ENCODE data around the gene DUSP7. TPM values are rescaled to one million over a fixed set of nuclear protein-coding genes. Genes with fewer than 3 reads are reported as not detected.

The DUSP7 gene
- total RNA-seq, 1 experiment from 2014 or later, result 4.3 TPM

DNA sequence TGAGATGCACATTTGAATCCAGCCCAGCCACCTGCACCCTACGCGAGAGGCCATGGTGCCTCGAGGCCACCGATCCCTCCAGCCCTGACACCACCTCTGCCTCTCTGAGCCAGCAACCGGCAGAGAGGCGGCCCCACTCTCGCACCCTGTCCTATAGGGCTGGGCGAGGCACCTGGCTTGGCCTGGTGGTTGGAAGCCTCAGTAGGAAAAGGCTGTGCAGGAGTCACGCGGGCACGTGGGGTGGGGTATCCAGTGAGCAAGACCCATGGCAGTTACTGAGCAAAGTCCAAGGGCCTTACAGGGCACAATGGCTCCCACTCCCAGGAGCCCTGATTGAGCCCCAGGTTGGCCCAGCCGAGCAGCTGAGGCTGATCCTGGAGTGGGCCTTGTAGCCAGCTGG is 12.4 kb upstream of the DUSP7 start:
- no peak for DNase-seq (ENCODE audit: low spot score)

DNA sequence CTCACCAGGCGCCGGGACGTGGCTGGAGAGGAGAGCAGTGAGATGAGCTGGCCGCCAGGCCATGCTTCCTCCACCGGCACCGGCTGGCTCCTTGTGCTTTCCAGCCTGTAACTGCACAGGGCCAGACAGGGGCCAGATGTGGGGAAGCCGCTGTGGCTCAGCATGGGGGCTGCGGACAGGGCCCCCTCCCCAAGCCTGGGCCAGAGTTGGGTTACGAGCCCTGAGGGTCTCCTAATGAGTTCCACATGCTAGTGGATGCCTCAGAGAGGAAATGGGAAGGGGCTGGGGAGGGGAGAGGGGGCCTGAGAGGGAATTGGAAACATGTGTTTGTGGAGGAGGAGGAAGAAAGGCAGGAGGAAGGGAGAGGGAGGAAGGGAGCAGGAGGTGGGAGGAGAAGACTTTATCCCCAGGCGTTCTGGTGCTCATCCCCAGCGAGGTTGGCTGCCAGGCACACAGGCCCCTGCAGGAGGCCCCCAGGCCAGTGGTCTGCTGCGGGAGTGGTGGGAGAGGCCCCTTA is 11.7 kb upstream of the DUSP7 start:
- DNase-seq (ENCODE audit: low spot score), result no peak

DNA sequence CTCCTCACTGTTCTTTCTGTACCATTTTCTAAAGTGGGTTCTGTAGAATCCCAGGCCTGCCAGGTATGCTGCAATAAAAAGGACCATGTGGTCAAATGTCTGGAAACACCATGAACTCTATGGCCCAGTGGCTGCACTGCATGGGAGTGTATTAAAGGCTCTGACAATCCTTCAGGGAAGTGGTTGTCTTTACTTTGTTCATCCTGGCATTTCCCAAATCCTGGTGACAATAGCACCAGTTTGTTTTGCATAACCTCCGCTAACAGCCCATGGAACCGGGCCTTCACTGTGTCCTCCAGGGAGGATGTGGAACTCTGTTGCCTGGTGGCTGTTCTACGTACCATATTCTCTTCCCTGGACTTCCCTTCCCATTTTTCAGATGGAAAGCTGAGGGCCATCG is 11.2 kb upstream of the DUSP7 start:
- DNase-seq (ENCODE audit: low spot score), result no peak

DNA sequence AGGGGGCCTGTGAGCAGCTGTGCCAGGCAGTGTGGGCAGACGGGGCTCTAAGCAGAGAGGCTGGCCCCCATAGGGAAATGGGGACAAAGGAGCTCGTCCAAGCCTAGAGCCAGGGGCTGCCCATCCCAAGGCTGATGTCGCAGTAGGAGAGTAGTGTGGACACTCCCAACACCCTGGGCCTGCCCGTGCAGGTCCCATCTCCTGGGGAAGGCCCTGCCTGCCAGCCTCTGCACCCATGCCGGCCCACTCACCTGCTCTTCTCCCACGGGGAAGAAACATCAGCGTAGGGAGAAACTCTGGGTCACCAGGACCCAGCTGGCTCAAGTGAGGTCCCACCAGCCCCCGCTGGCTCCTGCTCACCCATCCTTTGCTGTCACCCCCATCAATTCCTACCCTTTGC is 10.7 kb upstream of the DUSP7 start:
- no peak for DNase-seq (ENCODE audit: low spot score)

DNA sequence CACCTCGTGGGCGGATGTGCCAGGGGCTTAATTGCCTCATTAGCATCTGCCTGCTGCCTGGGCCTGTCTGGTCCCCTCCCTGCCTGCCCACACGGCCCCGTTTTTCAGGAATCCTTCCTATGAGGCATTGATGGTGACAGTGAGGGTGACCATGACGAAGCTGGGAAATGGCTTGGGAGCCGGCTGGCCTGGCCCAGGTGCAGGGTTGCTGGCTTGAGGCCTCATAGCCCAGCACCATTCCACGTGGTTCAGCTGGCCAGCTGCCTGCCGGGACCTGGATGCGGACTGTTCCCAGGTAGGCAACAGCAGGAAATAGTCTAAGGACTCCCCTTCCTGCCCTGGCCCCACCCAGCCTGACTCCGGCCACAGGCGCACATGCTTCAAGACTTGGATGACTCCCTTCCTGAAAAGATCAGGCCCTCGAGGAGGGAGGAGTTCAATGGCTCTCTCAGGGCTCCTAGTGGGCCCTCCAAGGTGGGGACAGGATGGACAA is 8.9 kb upstream of the DUSP7 start:
- no peak for DNase-seq (ENCODE audit: low spot score)

DNA sequence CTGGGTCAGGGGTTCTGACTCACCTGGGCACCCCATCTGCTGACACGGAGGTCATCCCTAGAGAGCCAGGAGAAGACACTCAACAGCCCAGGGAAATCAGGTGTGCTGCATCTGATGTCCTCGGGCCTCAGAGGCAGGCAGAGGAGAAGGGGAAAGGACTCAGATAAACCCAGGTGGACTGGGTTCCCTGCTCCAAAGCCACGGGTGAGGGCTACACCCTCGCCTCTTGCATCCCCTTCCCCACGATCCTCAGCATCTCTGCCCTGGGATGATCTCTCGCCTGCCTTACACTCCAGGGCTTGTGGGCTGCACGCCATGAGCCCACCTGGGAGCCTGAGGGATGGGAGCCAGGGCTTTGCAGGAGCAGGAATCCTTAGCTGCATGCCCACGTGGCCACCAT is 8.2 kb upstream of the DUSP7 start:
- DNase-seq (ENCODE audit: low spot score), result no peak

DNA sequence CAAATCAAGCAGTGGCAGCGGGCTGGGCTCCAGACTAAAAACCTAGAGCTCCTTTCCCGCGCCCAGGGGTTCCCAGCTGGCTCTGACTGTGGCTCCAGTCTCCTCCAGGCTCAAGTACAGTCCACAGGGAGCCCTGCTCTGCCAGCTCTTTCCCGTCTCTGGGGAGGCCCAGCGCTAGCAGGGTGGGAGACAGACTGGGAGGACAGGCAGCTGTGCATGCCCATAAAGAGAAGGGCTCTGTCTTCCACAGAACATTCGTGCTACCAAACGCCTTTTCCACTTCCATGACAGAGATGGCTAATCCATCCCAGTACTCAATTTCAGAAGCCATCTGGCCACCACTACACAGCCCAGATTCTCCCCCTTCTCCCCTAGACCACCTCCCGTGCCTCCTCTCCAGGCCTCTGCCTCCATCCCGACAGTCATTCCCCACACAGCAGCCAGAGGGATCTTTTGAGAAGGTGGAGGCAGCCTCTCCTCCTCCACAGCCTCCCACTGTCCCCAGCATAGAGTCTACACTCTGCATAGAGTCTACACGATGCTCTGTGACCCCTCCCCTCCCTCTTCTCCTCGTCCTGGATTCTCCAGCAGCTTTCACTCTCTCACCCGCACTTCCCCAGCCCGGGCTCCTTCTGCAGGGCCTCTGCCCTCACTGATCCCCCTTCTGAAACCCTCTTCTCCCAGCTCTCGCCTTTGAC is 6.8 kb upstream of the DUSP7 start:
- no peak for DNase-seq (ENCODE audit: low spot score)

DNA sequence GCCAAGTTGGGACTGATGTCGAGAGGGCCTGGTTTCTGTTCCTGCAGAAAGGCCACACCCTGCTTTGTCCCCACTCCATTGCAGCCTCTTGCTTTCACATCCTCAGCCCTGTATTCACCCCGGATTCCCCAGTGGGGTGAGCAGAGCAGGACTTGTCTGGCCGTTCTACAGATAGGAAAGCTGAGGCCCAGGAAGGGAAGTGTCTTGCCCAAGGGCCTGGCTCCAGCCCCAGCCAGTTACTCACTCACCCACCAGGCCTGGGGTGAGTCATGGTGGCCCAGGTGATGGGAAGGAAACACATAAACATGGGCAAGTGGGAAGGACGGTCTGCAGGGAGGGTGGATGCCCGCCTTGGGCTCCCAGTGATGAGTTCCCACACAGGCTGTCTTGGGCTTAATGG is 6.1 kb upstream of the DUSP7 start:
- DNase-seq (ENCODE audit: low spot score), result peak; percentile 64

DNA sequence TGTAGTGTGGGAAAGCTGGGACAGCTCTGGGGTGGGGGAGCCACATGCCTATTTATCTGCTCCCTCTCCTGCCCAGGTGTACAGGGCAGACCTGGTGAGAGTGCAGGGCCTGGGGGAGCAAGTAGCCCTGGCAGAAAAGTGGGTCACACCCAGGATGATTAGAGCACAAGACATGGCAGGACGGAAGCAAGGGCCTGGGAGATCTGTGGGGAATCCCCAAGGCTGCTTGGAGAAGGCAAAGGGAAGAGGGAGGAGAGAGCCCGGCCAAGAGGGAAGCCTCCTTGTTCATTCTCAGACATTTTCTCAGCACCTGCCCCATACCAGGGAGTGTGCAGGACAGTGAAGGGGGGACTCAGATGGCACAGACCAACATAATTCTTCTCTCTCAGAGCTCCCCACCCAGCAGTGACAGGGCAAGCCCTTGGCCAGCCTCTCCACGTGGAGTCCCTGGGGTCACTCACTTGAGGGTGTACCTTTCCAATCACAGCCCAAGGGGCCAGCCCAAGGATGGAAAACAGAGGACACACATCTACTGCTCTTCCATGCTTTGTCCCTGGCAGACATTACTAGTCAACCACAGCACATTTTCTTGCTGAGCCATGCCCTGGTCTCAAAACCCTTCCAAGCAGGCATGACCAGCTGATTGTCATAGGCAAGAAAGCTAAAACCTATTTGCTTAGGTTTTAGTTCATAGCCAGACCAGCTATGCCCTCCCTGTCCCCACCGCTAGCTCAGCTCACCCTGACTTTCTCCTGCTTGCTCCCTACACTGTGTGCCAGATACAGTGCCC is 4.9 kb upstream of the DUSP7 start:
- no peak for DNase-seq (ENCODE audit: low spot score)

DNA sequence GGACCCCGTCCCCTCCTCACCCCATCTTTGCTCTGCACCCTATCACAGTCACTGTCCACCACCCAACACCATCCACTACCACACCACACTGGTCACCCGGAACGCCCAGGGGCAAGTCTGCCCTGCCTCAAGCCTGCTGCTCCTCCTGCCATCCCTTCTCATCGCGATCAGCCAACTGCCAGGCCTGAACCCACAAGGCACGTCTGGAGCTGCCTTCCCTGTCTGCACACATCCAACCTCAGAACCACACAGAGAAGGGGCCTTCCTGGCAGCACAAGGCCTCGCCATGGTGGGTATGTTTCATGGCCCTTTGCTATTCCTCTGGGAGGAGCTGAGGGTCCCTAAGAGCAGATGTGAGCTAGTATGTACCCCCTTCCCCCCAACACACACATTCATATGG is 3.4 kb upstream of the DUSP7 start:
- DNase-seq (ENCODE audit: low spot score), result no peak

DNA sequence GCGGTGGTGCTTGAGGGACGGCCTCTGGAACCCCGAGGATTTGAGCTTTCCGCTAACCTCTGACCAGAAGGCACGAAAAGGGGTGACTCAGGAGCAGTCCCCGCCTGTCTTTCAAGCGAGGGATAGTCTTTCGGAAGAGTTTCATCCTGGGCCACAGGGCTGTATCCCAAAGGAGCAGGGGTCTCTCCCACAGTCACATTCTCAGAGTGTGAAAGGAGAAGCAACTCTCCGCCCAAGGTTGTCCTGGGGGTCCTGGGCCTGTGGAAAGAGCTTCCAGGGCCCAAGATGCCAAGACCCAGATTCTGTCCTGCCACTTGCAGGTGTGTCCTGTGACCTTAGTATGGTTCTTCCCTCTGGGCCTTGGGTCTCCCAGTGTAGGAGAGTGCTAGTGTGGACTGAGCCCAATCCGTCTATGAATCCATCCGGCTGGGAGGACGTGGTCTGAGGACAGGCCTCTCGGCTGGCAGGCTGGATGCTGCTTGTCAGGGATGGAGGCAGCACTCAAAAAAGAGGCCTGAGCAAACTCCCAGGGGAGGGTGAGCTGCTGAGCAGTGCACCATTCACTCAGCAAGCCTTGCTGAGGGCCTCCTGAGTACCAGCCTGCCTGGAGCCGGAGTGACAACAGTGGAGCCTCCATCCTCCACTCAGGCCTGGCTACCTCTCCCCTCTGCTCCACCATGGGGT is 1.6 kb upstream of the DUSP7 start:
- no peak for DNase-seq (ENCODE audit: low spot score)

DNA sequence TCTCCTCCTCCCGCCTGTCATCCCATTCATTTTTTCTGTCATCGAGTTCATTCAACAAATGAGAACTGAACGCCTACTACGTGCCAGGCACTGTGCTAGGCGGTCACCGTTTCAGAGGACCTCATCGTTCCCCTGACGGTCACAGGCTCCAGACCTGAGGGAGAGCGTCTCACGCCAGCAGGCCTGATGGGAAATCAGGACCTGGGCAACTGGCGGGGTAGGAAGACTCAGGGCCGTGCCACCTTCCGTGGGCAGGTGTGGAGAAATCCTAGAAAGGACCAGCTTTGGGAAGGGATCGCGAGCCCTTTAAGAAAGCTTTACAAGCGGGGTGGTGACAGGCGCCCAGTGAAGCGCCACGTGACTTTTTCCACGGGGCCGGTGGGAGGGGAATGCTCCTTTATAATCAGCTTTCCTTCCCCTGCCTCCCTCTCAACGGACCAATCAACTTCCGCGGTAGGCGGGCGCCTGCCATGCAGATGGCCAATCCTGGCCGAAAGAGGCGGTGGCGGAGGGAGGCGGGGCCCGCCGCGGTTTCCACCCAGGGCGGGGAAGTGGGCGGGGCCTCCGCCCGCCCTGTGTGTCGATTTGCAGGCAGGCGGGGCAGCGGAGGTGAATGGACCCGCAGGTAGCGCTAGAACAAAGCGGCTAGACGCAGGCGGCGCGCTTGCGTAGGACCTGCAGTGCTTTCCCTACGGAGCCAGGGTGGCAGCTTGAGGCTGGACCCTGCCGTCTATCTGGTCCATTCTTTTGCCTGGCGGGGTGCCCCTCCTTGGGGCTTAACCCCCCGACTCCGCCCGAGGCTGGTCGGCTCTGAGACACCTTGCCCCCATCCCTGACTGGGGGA is 819 bp upstream of the DUSP7 start:
- peak; percentile 92 for DNase-seq (ENCODE audit: low spot score)

DNA sequence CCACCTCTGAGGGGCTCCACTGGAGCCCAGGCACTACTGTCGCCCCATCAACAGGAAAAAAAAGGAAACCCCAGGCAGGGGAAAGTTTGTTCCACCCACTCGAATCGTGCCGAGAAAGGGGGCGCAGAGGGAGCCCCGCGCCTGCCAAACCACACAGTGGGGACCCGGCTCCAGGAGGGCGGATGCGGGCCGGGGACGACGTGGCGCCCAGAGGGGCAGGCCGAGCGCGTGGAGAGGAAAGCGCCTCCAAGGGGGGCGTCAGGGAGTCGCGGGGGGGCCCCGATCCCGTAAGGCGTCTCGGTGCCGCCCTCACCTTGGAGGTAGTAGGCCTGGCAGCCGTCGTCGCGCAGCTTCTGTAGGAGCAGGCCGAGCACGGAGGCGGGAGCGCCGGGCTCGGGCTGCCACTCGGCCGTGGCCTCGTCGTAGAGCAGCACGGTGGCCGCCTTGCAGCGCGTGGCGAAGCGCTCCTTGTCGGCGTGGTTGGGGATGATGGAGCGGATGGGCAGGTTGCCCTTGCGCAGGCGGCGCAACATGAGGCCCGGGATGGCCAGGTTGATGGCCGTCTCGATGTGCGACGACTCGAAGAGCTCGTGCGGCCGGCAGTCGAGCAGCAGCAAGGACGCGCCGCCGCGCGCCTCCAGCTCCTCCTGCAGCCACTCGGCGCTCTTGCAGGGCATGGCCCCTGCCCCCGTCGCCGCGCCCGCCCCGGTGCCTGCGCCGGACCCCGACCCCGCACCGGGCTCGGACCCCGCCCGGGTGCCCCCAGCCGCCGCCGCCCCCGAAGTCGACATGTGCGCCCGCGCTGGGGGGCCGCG is 627 bp downstream of the DUSP7 start:
- no peak for DNase-seq (ENCODE audit: low spot score)

DNA sequence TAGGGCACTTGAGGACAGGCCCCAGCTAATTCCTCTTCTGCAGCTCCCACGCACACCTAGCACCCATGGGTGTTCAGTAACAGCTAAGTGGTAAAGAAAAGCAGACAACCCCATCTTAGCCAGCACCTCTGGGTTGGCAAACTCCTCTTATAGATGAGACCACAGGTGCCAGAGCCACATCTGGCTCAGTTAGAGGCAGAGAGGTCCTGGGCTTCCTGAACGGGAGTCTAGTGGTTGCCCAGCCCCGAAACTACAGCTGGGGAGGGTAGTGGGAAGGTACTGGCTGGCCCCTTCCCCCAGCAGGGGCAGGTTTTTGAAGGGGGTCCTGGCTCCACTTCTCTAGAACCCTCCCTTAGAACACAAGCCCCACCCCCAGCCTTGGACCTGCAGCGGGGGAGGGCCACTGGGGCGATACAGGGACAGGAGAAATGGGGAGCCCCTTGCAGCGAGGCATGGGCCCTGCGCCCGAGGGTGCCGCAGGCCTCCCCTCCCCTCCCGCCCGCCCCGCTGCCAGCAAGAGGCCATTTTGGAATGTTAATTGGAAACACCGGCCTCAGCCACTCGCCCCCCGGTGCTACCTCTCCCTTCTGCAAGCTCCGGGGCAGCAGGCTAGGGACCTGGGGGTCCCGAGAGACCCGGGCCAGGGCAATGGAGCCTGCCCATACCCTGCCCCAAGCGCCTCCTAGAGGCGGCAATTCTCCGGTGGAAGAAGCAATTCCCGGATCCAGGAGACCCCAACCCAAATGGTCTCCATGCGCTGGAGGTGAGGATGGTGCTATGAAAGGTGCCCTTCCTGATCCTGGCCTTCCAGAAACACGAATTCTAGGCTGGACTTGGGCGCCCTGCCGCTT is 1.5 kb downstream of the DUSP7 start:
- no peak for DNase-seq (ENCODE audit: low spot score)

DNA sequence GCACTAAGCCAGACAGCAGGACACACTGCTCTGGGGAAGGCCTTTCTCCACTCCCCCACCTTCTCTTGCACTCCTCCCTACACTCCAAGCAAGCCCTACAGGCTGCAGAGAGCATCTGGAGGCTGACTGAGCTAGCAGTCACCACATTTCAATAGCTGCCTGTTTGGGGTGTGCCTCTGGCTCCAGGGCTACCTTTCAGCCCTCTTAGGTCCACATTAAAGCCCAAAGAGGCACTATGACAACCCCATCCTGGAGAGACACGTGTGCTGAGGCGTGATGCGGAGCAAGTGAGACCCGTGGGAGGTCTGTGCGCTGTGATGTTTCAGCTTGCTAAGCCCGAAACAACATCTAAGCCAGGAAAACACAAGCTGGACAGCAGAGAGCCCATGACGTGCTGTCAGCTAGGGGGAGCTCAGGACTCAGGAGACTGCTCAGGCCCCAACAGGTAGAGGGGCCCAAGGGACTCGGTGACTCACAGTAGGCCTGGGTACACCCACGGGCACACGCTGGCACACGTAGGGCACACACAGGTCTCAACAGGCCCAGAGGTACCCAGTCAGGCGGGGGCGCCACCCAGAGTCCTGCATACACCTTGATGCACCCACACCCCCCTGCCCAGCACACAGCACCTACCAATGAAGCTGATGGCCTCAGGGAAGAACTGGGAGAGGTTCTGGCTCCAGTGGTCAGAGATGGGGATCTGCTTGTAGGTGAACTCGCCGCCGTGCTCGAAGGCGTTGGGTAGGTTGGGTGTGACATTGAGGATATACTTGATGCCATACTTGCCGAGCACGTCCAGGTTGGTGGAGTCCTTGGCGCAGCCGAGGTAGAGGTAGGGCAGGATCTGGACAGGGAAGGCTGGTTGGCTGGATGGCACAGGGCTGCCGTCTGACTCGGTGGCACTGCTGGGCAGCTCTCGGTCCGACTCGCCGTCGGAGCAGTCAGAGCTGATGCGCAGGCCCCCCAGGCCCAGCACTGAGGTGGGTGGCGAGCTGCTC is 2.8 kb downstream of the DUSP7 start:
- DNase-seq (ENCODE audit: low spot score), result no peak

DNA sequence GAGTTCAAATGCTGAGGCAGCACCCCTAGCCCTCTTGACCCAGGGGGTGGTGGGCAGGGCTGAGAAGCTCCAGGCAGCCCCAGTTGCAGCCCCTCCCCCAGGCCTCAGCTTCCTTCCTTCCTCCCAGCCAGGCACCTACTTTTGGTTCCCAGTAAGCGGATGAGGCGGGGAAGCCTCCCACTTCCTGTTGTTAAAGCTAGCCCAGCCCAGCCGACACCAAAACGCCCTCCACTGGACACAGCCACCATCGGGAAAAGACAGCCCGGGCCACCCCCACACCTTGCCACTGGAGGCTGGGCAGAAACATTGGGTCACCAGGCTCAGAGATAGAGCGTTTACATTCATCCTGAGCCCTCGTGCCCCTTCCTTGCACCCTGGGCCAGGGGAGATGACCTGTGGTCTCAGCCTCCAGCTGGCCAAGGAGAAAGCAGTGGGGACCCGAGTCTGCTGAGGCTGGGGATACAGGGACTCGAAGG is 3.5 kb downstream of the DUSP7 start:
- peak; percentile 76 for DNase-seq (ENCODE audit: low spot score)

DNA sequence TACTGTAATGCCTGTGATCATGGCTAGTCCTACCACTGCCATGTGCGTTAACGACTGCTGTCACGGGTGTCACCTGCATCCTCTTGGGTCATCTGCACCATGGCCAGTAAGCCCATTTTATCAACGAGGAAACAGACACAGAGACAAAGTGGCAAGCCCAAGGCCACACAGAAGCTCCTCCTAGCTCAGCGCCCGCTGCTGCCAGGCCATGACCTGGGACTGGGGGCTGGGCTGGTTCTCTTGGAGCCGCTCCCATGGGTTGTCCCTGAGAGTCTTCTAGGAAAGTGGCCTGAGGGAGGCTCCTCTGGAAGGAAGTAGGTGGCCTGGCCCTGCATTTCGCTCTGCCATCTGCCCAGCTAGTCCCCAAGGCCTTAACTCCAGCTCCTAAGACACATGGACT is 4.9 kb downstream of the DUSP7 start:
- DNase-seq (ENCODE audit: low spot score), result no peak

DNA sequence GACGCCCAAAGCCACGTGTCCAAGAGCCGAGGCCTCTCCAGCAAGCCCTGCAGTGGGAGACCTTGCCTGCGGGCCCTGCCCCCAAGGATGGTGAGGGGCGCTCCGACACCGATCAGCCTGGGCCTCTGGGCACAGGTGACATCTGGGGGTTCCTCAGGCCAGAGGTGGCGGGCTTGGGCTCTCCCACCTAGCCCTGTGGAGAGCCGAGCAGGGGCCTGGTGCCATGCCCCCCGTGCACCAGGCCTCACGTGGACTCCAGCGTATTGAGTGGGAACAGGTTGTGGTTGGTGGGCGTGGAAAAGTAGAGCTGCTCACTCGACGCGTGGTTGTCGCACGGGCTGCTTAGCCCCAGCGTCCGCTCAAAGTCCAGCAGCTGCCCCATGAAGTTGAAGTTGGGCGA is 5.8 kb downstream of the DUSP7 start:
- no peak for DNase-seq (ENCODE audit: low spot score)
